HepG2 (cell line): ENCODE results near the gene COX14. TPM values are rescaled to one million over a fixed set of nuclear protein-coding genes. Genes with fewer than 3 reads are reported as not detected.

Experiments
- ATAC-seq: fragments of 200-7000 bp; cut with Tn5 transposase; 3 replicates; pipeline ENCODE4 v1.9.1; 2020; ENCODE audit warnings: mild to moderate bottlenecking, moderate library complexity
- BruUV-seq: library from RNA; stranded (reverse); fragments of 400-500 nt; replicated peaks from 2 replicates; lab custom pipeline; 2021; lab: Mats Ljungman, UMichigan
- CTCF ChIA-PET: fragments of 300-600 bp; formaldehyde crosslinking; extraction: SDS; loops from one replicate; lab custom pipeline; 2021; ENCODE audit warnings: low total read pairs, inconsistent platforms, low intra/inter-chr PET ratio; lab: Yijun Ruan, JAX
- POLR2A ChIA-PET: fragments of 350-600 bp; sonication (Branson Sonifier 250); formaldehyde crosslinking; loops from one replicate; lab custom pipeline; 2020; ENCODE audit warnings: antibody characterized with exemption, inconsistent platforms; lab: Yijun Ruan, JAX
- DNase-seq: peaks from one replicate; pipeline ENCODE4 v3.0.0-alpha.2; 2015; ENCODE audit warnings: low spot score
- FAIRE-seq: peaks from 3 replicates; lab custom pipeline; 2011; peaks lifted over from hg19 to GRCh38; lab: Jason Lieb, UNC
- H2AFZ ChIP-seq: one replicate; pipeline ENCODE4 v1.6.1; 2011; ENCODE audit warnings: low read length, inconsistent platforms
- H3K27ac ChIP-seq: fragments of 300-600 bp; 3 replicates; pipeline ENCODE4 v1.8.0; 2011; ENCODE audit warnings: mixed run types, mild to moderate bottlenecking, mixed read lengths, low read length, inconsistent platforms; ENCODE audit not compliant: insufficient read depth; ENCODE audit errors: extremely low read length
- H3K27me3 ChIP-seq, 2 experiments: fragments of 200-600 bp in 1 of 2; 2 replicates in 1 of 2; 3 replicates in 1 of 2; pipeline versions ENCODE4 v1.6.0 to v1.8.0; 2011; ENCODE audit warnings: low read length in 2 of 2, mild to moderate bottlenecking in 2 of 2, moderate library complexity in 2 of 2, inconsistent platforms in 1 of 2; ENCODE audit not compliant: insufficient read depth in 2 of 2, control insufficient read depth in 1 of 2
- H3K36me3 ChIP-seq, 2 experiments: fragments of 200-600 bp in 1 of 2; replicated peaks in 1 of 2; 2 replicates in 1 of 2; 3 replicates in 1 of 2; pipeline versions ENCODE4 v1.5.1 to v1.8.0; 2011; ENCODE audit warnings: low read length in 2 of 2, inconsistent platforms in 1 of 2; ENCODE audit not compliant: insufficient read depth in 2 of 2, control insufficient read depth in 1 of 2
- H3K4me1 ChIP-seq: 2 replicates; pipeline ENCODE4 v1.5.1; 2012; ENCODE audit warnings: low read length, inconsistent platforms; ENCODE audit not compliant: insufficient read depth
- H3K4me2 ChIP-seq: 2 replicates; pipeline ENCODE4 v1.6.0; 2011; ENCODE audit warnings: low read depth, low read length, inconsistent platforms
- H3K4me3 ChIP-seq, 3 experiments: fragments of 200-600 bp in 1 of 3; sonication (generic), shearing (Covaris generic) in 1 of 3; replicated peaks in 1 of 3; 2 replicates each; pipeline ENCODE4 v1.5.1; 2011 to 2016; ENCODE audit warnings: low read length in 3 of 3, inconsistent platforms in 2 of 3, low read depth in 2 of 3, mild to moderate bottlenecking in 2 of 3, control low read depth in 1 of 3, mixed read lengths in 1 of 3; ENCODE audit not compliant: insufficient read depth in 1 of 3
- H3K79me2 ChIP-seq: one replicate; pipeline ENCODE4 v1.6.1; 2011; ENCODE audit warnings: low read length, inconsistent platforms; ENCODE audit not compliant: insufficient read depth
- H3K9ac ChIP-seq: 2 replicates; pipeline ENCODE4 v1.6.0; 2011; ENCODE audit warnings: mild to moderate bottlenecking, low read depth, low read length, inconsistent platforms; ENCODE audit not compliant: insufficient read depth
- H3K9me3 ChIP-seq: 2 replicates; pipeline ENCODE4 v1.5.1; 2012; ENCODE audit warnings: mild to moderate bottlenecking, low read length
- H4K20me1 ChIP-seq: 2 replicates; pipeline ENCODE4 v1.6.0; 2011; ENCODE audit warnings: inconsistent platforms, mild to moderate bottlenecking, low read length, moderate library complexity; ENCODE audit not compliant: insufficient read depth
- CENPX ChIP-seq: sonication (generic); formaldehyde crosslinking; IDR thresholded peaks from 2 replicates; pipeline ENCODE4 v1.9.0; 2021; ENCODE audit warnings: mild to moderate bottlenecking, missing genetic modification reagents, moderate library complexity
- CSRNP2 ChIP-seq: sonication (generic); formaldehyde crosslinking; conservative IDR thresholded peaks from 2 replicates; pipeline ENCODE4 v1.8.0; 2022; ENCODE audit warnings: low read depth, missing genetic modification reagents
- FIP1L1 ChIP-seq: fragments of 200-400 bp; formaldehyde crosslinking; IDR thresholded peaks from 2 replicates; pipeline ENCODE4 v1.6.1; 2018; ENCODE audit warnings: low read depth, mild to moderate bottlenecking, low read length, moderate library complexity, borderline replicate concordance; ENCODE audit not compliant: insufficient read depth
- GMEB2 ChIP-seq: IDR thresholded peaks from 2 replicates; pipeline ENCODE4 v1.6.1; 2016; ENCODE audit warnings: missing biosample characterization, missing genetic modification reagents, low read depth
- KLF6 ChIP-seq: IDR thresholded peaks from 2 replicates; pipeline ENCODE4 v1.8.0; 2016; ENCODE audit warnings: missing biosample characterization, missing genetic modification reagents
- KMT2B ChIP-seq: IDR thresholded peaks from 2 replicates; pipeline ENCODE4 v1.6.1; 2016; ENCODE audit warnings: missing genetic modification reagents, missing compliant biosample characterization
- PLRG1 ChIP-seq: fragments of 450-650 bp; conservative IDR thresholded peaks from 2 replicates; pipeline ENCODE4 v1.6.1; 2016
- POLR2AphosphoS5 ChIP-seq: IDR thresholded peaks from 2 replicates; pipeline ENCODE4 v1.6.1; 2012; ENCODE audit warnings: low read depth, low read length
- ZKSCAN8 ChIP-seq: IDR thresholded peaks from 2 replicates; pipeline ENCODE4 v1.6.1; 2016; ENCODE audit warnings: borderline replicate concordance, missing genetic modification reagents, missing compliant biosample characterization
- ZMAT3 ChIP-seq: sonication (generic); formaldehyde crosslinking; conservative IDR thresholded peaks from 2 replicates; pipeline ENCODE4 v1.7.0; 2021; ENCODE audit warnings: missing genetic modification reagents
- ZNF598 ChIP-seq: sonication (generic); formaldehyde crosslinking; IDR thresholded peaks from 2 replicates; pipeline ENCODE4 v1.5.1; 2020; ENCODE audit warnings: mild to moderate bottlenecking, missing genetic modification reagents, borderline replicate concordance
- ZNF75D ChIP-seq: sonication (generic); formaldehyde crosslinking; IDR thresholded peaks from 2 replicates; pipeline ENCODE4 v1.8.1; 2023; ENCODE audit warnings: missing genetic modification reagents, mild to moderate bottlenecking, borderline replicate concordance
- ZSCAN29 ChIP-seq: sonication (generic); formaldehyde crosslinking; conservative IDR thresholded peaks from 2 replicates; pipeline ENCODE4 v1.4.0; 2020; ENCODE audit warnings: mild to moderate bottlenecking, missing genetic modification reagents
- ZZZ3 ChIP-seq: sonication (generic); formaldehyde crosslinking; IDR thresholded peaks from 2 replicates; pipeline ENCODE4 v1.4.0; 2020; ENCODE audit warnings: missing genetic modification reagents, mild to moderate bottlenecking, borderline replicate concordance
- WGBS: methylation state at CpG from one replicate; pipeline ENCODE4 v1.1.6; 2017; ENCODE audit warnings: low lambda C conversion rate; 5-methylcytosine and 5-hydroxymethylcytosine counted together
- in situ Hi-C: cut with HindIII; loops from 2 replicates; pipeline ENCODE4 v1.10.0; 2017; ENCODE audit warnings: low pct_unique_long_range_greater_than_20kb; ENCODE audit not compliant: extremely low pct_ligation_motif_present
- intact Hi-C: fragments of 100-400 bp; cut with micrococcal nuclease; formaldehyde crosslinking; loops from one replicate; pipeline ENCODE4 v1.10.0; 2022; ENCODE audit not compliant: unreplicated experiment
- polyA plus RNA-seq, 8 experiments: library from polyadenylated mRNA; depleted of rRNA in 3 of 8; stranded (reverse) in 7 of 8; unstranded in 1 of 8; fragments of >200 nt; fragmentation: Illumina TruSeq in 4 of 8; extraction: Trizol in 4 of 8; gene quantifications; 2 replicates each; pipeline versions ENCODE4 v1.2.1 to v1.2.3, GENCODE V29; 2011 to 2016; ENCODE audit warnings: low read depth in 4 of 8, missing spikeins in 1 of 8, mixed read lengths in 1 of 8; ENCODE audit not compliant: insufficient read depth in 1 of 8
- total RNA-seq, 5 experiments: library from RNA; depleted of rRNA; stranded (reverse); fragments of >200 nt; fragmentation: Illumina TruSeq; extraction: Trizol; gene quantifications; 2 replicates each; pipeline ENCODE4 v1.2.3, GENCODE V29; 2016; ENCODE audit warnings: low read depth in 1 of 5

The COX14 gene
- total and polyA plus RNA-seq, 2 of the 13 experiments (the other 11 are each of a cell fraction or from before 2014, with no cell fraction given), result 53.0 to 71.6 TPM

GRCh38 chr12:50149311-50149710, 37.3 kb downstream of the COX14 start (continued):
- TF ChIP-seq ZSCAN29 (CRISPR knock-in tag) (no peak), CSRNP2 (CRISPR knock-in tag) (no peak), KMT2B (CRISPR knock-in tag) (no peak), ZKSCAN8 (CRISPR knock-in tag) (no peak)

- no peaks in the 10 kb centered on the region; the same call in 1 of the 2 replicates for H4K20me1 ChIP-seq
- H3K27me3 ChIP-seq, result no peaks in the 10 kb centered on the region
- no peak for ATAC-seq
- no peak overlapping the region for H2AFZ ChIP-seq
- no peak overlapping the region for H3K9ac ChIP-seq
- 72% methylated on average over 1 of the region's 1 CpG for WGBS
- in situ Hi-C loops, result no loop called here
- no peaks in the 10 kb centered on the region for H3K36me3 ChIP-seq
- H3K4me3 ChIP-seq, result no peak overlapping the region
- no peak for FAIRE-seq
- no peaks in the 10 kb centered on the region for H3K4me1 ChIP-seq
- no peaks in the 10 kb centered on the region for H3K9me3 ChIP-seq
- CTCF ChIA-PET, result no interaction called here
- no peak overlapping the region for H3K27ac ChIP-seq
- TSS peak; percentile 37 for BruUV-seq
- peaks cover 12% of the 10 kb centered on the region for H3K79me2 ChIP-seq
- TF ChIP-seq ZNF75D (CRISPR knock-in tag), result no peak
- TF ChIP-seq KLF6 (CRISPR knock-in tag), result no peak
- TF ChIP-seq PLRG1, result no peak
- TF ChIP-seq POLR2AphosphoS5, result no peak
- no peak for TF ChIP-seq CENPX (CRISPR knock-in tag)
- TF ChIP-seq GMEB2, result no peak
- TF ChIP-seq ZNF598, result no peak
- no peak for TF ChIP-seq ZZZ3 (CRISPR knock-in tag)
- no peak for TF ChIP-seq ZMAT3 (CRISPR knock-in tag)
- no peak for TF ChIP-seq FIP1L1
- TF ChIP-seq, all 625 proteins: peak for 0
- no peak for DNase-seq
- intact Hi-C loops, result no loop called here
- no peak overlapping the region for H3K4me2 ChIP-seq
- POLR2A ChIA-PET, result interaction anchor here (1.4 kb wide), 1 partner anchor 16 kb away, joined by 4 read pairs; the partner anchor contains the start of gene CERS5
Observed at GRCh38 chr12:50151047-50151687, 39.1 kb downstream of the COX14 start.
